HPDE6-E6E7 (cell line): ENCODE data around the gene SEC63.
A peak's percentile ranks its signal among the peaks of the same experiment; 100 is the strongest.
"Not testable (repeated sequence)": the region's sequence is repeated elsewhere in the genome, so short reads cannot be mapped to it uniquely, and the experiment has no call there.

Experiments used
- DNase-seq: peaks from one replicate; pipeline ENCODE4 v3.0.0; 2011; ENCODE audit warnings: missing footprints; ENCODE audit errors: extremely low spot score

The SEC63 gene

DNA sequence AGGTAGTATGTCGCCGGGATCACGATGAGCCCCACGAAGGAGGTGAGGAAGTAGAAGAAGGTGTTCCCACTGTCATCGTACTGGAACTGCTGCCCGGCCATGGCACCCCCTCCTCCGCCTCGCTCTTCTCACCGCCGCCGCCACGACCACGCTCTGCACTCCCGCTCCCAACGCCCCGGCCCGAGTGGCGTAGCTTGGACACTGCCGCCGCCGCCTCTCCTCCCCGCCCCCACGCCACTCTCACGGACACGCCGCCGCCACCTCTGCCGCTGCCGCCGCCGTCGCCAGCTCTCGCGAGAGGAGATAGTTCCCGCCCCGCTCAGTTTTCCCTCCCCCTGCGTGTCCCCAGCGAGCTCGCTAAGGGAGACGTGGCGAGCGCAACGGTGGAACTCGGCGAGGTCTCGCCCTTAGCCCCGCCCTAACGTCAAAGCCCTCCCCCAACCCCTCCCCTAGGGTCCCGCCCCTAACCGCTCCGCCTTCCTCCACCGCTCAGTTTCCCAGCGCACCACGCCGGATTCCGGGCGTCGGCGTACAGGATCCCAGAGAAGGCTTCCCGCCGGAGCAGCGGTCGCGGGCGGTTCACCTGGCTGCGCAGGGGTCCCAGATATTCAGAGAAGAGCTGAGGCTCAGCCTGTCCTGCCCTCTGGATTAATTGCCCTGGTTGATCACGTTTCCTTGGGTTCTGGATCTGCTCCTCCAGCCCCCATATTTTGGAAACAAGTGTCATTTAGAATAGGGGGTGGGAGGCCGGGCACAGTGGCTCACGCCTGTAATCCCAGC, at the start of gene SEC63:
Gene SEC63, minus strand, starts transcription at position 300 of the 780 bp plus-strand sequence. Its CDS starts 199 bp downstream, at position 101.
- DNase-seq = peak; percentile 92

- DNase-seq = no peak
Measured at GRCh38 chr6:108005961-108006360, 48.0 kb upstream of the SEC63 start.

DNA sequence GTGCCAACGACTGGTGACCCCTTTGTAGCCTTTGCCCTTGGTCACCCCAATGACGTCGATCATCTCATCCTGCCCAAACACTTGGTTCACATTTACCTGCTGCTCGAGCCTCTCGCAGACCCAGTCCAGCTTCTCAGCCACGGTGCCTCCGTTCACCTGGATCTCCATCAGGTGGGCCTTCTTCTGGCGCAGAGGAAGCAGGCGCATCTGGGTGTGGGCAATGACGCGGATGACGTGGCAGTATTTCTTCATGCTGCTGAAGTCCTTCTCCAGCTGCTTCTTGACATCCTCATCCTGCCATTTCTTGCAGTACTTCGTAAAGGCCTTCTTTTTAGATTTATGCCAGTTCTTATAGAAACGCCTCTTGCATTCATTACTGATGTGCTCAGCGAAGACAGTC, 46.9 kb upstream of the SEC63 start:
- no peak for DNase-seq

- peak; percentile 70 for DNase-seq
Measured at GRCh38 chr6:108002365-108003221, 44.6 kb upstream of the SEC63 start.

DNA sequence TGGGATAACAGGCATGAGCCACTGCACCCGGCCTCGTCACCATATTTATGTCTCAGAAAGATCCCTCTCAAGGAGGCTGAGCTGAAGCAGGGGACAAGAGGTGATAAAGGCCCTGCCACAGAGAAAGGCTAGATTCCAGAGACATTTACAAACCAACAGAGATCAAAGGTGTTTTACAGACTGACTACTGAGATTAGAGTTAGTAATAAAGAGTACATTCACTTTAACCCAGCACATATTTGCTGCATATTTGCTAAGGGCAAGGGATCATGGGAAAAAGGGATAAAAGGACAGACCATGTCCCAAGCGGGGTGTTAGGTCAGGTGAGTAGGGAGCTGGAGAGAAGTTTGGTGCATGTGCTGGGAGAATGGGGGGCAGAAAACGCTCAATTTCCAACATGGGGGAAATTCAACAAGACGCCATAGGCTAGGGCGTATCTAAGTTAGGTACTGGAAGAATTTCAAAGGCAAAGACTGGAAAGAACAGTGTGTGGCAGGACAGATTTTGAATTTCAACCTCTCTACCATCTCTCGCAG, 43.8 kb upstream of the SEC63 start:
- no peak for DNase-seq

DNA sequence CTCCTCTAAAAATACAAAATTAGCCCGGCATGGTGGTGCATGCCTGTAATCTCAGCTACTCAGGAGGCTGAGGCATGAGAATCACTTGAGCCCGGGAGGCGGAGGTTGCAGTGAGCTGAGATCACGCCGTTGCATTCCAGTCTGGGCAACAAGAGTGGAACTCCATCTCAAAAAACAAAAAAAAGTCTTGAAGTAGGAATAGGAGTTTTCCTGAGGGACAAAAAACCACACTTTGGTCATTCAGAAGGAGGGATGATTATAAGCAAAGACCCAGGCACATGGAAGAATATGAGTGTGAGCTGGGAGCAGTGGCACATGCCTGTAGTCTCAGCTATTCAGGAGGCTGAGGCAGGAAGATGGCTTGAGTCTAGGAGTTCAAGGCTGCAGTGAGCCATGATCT, 42.3 kb upstream of the SEC63 start:
- not testable (repeated sequence) for DNase-seq

DNA sequence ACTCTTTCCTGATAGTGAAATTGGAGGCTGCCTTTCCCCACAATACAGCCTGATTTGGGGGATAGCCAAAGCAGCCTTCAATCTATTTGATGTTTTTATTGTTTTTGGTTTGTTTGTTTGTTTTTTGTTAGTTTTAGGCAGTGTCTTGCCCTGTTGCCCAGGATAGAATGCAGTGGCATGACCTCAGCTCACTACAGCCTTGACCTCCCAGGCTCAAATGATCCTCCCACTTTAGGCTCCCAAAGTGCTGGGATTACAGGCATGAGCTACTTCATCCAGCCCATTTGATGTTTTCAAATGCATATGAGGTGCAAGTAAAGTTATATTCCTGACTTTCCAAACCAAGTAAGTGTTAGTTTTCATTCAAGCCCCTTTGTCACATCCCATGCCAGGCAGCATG, 41.3 kb upstream of the SEC63 start:
- DNase-seq = no peak

GRCh38 chr6:107991772-107992550, 34.0 kb upstream of the SEC63 start:
- peak; percentile 26 for DNase-seq

- no peak for DNase-seq
Measured at GRCh38 chr6:107991061-107991460, 33.1 kb upstream of the SEC63 start.

DNA sequence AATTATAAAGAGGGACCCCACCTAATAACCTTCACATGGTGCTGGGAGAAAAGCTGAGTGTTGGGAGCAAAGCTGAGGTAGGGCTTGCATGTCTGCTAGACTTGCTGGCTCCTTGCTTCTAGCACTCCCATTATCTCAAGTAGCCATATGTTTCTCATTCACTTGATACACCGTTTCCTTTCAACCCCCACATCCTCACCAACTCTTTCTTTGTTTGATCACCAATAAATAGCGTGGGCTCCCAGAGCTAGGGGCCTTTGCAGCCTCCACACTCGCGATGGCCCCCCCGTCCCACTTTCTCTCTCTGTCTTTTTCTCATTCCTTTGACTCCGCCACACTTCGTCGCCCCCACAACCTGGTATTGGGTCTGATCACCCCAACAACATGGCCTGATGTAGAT, 32.6 kb upstream of the SEC63 start:
- DNase-seq = not testable (repeated sequence)

DNA sequence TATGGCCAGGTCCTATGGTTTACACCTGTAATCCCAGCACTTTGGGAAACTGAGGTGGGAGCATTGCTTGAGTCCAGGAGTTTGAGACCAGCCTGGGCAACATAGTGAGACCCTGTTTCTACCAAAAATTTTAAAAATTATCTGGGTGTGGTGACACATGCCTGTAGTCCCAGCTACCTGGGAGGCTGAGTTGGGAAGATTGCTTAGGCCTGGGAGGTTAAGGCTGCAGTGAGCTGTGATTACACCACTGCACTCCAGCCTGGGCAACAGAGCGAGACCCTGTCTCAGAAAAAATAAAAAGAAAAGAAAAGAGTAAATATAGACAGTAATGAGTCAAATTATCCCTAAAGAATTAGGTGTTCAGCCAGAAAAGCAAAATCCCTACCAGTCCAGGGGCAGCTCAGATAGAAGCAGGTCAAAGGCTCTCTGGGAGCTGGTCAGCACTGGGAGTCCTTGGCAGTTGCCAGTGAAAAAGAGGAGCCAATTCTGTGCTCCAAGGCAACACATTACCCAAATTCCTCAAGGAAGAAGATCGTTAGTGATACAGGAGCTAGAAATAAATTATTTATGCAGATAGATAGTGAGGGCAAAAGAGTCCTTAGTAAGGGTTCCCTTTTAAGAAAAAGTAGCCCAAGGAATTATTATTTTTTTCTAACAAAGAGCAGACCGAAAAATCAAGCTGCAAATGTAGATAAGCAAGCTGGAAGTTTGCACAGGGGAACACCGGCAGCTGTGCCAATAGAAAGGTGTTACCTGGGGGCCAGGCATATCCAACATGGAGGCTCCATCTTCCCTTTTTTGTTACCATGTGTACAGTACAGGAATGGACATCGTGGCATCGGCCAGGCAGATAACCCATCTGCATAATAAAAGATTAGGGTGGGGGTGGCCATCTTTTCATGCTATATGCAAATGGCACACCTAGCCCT, 31.4 kb upstream of the SEC63 start:
- no peak for DNase-seq

DNA sequence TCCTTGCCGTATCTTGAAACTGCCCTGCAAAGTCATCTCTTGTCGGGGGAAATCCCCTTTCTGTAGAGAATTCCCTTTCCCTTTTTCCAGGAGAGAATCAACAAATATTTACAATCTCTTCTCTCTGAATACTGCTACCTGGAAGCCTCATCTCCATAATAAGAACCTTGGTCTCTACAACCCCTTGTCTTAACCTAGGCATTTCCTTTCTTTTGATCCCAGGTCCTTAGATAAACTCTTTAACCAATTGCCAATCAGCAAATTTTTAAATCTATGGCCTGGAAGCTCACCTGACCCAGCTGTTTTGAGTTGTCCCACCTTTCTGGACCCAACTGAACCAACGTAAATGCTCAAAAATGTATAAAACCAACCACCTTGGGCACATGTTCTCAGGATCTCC, 30.6 kb upstream of the SEC63 start:
- DNase-seq = no peak

GRCh38 chr6:107987805-107988204, 29.8 kb upstream of the SEC63 start:
- no peak for DNase-seq

- no peak for DNase-seq
Measured at GRCh38 chr6:107985701-107986100, 27.7 kb upstream of the SEC63 start.

DNA sequence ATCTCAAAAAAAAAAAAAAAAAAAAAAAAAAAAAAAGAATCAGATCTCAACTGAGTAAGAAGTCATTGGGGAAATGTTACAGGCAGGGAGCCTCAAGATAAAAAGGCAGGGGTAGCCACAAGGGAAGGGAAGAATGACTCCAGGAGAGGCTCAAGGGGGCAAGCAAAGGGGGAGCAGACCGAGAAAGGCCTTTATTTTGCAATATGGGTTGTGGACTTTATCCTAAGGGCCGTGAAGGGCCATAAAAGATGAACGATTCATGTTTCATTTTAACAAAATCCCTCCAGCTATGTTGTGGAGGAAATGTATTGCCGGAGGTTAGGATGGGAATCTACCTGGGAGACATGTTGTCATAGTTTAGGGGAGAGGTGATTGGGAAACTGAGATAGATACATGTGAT, 25.8 kb upstream of the SEC63 start:
- no peak for DNase-seq

GRCh38 chr6:107982486-107982885, 24.5 kb upstream of the SEC63 start:
- DNase-seq = no peak

- DNase-seq = no peak
Measured at GRCh38 chr6:107981695-107982094, 23.7 kb upstream of the SEC63 start.

DNA sequence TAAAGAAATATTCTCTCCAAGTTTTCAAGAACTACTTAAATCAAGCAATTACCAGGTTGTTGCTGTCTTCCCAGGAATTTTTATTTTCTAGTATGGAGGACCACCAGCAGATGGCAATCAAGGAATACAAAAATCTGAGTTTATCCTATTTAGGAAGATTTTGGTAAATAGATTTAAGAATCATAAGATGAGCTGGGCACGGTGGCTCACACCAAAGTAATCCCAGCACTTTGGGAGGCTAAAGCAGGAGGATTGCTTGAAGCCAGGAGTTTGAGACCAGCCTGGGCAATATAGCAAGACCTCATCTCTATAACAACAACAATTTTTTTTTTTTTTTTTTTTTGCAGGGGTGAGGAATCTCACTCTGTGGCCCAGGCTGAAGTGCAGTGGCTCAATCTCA, 19.3 kb upstream of the SEC63 start:
- no peak for DNase-seq

DNA sequence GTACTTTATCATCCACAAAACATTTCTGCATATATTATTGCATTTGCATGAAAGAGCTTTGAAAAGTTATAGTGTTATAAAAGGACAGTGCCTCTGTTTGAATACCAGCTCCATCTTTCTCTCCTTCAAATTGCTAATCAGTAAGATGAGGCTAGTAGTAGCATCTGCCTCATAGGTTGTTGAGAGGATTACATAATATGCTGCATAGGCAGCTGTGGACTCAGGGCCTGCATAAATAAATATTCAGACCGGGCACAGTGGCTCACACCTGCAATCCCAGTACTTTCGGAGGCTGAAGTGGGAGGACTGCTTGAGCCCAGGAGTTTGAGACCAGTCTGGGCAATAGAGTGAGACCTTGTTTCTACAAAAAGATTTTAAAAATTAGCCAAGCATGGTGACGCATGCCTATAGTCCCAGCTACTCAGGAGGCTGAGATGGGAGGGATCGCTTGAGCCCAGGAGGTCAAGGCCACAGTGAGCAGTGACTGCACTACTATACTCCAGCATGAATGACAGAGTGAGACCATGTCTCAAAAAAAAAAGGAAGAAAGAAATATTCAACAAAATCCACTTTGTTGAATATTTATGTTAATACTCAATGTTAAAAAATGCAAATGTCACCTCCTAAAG, 18.3 kb upstream of the SEC63 start:
- no peak for DNase-seq

DNA sequence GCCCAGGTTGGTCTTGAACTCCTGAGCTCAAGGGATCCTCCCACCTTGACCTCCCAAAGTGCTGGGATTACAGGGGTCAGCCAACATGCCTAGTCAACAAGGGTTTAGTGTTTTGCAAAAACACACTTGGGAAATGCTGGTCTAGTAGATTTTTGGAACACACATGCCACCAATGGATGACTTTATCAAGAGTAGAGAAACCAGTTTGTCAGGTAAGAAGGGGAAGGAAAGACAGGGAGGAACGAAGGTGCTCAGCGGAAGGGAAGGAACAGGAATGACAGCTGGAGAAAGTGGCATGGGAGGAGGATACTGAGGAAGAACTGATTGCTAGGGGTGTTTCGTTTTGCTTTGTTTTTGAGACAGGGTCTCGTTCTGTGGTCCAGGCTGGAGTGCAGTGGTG, 15.6 kb upstream of the SEC63 start:
- DNase-seq = no peak
